ENCODE results near the gene PPP2R2C.

PPP2R2C gene

DNA sequence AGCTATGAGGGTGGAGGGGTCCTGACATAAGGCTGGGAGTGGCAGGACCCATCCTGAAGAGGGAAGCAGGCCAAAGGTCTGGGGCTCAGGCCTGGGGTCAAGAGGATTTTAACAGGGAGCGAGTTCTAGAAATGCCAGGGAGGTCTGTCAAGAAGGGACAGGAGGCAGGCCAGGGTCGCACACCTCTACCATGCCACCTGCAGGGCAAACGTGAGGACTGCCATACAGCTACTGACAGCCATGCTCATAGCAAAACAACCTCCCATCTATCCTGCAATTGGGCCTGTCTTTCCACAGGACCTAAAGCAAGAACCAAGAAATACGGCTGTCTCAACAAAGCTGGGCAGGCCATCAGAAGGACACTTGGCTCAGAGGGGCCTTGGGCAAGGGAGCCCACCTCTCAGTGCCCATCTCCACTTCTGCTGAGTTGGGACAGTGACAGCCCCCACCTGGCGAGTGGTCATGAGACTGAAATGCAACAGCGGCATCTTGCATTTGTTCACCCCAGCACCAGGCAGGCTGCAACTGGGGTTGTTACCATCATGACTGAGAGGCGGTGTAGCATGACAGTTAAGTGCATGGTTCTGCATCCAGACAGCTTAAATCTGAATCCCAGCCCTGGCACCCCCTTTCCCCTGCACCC lies 110.0 kb downstream of the PPP2R2C start:
- no peak for ATAC-seq

DNA sequence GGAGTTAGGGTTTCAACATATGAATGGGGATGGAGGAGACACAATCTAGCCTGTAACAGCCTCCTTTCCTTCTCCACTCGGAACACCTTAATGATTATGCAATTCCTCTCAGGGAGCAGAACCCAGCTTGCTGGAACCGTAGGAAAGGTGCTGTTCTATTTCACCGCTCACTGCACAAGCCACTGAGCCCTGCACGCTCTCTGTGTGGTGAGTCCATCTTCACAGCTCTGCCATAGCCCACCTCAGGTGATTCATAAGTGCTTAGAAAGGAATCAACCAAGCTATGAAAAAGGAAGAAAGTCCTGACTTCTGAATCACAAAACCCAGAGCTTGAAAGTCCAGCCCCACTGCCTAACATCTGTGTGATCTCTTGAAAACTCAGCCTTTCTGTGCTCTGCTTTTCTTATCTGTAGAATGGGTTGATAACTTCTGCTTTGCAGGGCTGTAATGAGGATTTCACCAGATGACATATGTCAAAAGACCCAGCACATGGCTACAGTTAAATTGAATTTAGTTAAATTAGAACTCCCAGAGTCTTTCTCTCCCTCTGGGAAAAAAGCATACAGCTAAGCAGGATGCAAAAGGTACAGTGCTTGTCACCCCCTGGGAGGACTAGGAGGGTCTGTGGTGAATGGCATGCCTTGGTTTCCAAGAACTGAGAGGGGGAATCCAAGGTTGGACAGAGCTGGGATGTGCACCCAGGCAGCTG lies 111.2 kb downstream of the PPP2R2C start:
- DNase-seq (no peak), ATAC-seq (no peak)

More for the DNA sequence above, 110.0 kb downstream of the PPP2R2C start:
- DNase-seq: no peak

DNA sequence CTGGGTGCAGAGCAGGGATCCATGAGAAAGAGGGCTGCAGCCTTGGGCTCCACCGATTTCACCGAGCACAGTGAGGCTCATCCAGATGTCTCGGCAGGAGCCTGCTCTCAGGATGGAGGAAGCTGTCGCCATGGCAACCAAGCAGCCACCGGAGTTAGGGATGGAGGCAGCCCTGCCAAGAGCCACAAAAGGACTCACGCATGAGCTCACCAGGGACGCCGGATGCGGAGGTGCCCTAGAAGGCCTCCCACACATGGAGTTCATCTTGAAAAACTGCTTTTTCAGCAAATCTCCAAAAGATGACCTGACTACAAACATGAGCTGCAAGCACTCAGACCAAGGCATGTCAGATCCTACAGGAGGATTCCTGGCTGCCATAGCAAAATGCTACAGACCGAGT lies 112.0 kb downstream of the PPP2R2C start:
- ATAC-seq (no peak), DNase-seq (no peak)

DNA sequence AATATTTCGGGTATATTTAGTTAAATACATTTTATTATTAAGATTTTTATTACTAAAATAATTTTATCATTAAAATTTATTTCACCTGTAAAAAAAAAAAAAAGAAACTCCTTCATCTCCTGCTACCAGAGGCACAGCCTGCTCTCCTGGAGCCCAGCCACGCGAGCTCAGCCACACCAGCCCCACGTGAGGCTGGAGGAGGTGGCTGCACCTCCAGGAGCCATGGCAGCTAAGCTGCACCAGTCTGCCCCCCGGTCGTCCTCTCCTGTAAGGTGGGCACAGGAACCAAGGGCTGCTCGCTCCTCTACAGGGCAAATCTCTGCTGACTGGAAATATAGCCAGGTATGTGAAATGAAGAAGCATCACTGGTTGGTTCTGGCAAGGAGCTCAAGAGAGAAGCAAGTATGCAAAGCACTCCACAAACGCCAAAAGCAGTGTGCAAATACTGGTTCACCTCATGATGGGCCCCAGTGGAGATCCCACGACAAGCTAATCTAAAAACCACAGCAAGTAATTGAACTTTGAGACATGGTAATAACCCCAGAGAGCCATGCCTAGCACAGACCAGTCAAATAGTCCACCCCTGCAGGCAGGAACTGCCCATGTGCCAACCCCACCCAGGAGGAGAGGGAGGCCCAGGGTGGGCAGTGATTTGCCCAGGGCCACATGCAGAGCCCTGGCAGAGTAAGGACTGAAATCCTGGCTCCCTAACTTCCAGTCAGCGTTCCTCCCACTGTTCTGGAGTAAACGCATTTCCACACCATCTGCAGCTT lies 112.7 kb downstream of the PPP2R2C start:
- ATAC-seq (no peak), DNase-seq (no peak)

DNA sequence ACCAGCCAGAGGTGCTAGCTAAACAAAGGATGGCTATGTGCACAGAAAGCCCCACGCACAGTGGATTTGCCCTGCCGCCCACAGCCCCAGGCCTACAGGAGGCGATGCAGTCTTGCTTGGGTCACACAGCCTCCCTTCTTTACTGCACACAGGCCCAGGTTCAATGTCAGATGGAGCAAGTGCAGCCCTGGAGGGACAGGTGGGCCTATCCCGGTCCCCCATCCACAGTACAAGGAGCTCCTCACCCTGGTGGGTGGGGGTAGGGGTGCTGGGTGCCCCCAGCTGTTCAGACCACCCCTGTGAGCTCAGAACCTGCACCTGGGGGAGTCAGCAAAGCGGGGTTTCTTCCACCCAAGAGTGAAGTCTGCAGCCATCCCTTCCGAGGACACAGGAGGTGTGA lies 114.9 kb downstream of the PPP2R2C start:
- no peak for DNase-seq
- ATAC-seq: no peak

DNA sequence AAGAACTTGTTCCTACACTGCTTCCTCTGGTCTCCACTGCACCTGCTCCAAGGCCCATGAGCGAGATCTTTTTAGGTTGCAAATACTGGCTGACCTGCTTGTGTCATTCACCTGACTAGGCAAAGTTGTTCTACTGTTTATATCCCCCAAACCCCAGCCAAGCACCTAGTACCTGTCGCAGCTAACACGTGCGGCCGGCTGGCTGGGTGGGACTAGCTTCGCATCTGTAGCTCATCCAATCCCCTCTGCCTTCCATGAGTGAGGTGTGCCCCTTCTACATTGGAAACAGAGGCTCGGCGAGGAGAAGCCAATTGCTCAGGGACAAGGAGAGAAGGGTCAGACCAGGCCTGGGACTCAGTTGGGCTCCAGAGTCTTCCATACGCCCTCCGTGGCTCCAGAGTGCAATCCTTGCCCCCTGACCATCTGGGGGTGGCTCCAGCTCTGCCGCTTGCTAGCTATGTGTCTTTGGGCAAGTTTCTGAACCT lies 116.3 kb downstream of the PPP2R2C start:
- DNase-seq (no peak), ATAC-seq (no peak)

DNA sequence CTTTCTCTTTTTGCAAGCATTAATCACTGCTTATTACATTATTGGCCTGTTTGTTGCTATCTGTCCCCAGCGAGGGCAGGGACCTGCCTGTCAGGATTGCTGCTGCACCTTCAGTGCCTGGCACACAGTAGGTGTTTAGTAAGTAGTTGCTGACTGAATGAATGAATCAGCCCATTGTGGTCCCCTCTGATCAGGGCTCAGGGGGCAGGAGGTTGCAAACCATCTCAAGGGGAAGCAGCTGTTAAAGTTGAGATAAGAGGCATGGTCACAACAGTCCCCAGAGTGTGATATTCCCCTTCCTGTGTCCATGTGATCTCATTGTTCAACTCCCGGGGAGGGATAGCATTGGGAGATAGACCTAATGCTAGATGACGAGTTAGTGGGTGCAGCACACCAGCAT lies 117.4 kb downstream of the PPP2R2C start:
- DNase-seq (no peak), ATAC-seq (no peak)

DNA sequence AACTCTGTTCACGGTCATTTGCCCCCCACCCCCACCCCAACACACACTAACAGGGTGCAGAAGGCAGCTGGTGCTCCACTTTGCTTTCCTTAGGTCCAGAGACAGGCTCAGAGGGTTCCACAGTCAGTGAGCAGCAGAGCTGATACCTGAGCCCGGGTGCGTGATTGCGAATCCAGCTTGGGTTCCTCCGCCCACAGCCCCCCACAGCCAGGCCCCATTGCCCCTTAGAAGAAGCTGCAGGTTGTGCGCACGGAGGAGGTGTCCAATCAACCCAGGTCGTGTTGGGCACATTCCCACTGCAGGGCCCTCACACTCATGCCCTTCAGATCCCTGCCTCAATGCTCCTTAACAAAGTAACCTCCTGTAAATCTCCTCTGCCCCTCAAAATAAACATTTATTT lies 117.8 kb downstream of the PPP2R2C start:
- ATAC-seq (no peak), DNase-seq (no peak)

DNA sequence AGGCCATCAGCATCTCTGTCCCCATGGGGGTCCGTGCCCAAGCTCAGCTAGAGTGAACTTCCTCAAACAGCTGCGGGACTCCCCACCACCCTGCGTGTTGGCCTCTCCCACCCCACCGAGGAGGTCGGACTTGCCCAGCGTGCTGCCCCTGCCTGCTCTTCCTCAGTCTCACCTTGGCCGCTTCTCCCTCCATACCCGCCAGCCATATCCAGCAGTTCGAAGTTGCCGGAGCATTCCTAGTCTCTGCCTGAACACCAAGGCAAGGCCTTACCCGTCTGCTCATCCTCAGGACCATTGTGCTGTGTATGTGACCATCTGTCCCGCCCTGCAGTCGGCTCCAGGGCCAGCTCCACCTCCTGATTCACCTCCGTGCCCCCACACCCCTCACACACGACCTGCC lies 118.3 kb downstream of the PPP2R2C start:
- DNase-seq: no peak
- ATAC-seq: no peak

DNA sequence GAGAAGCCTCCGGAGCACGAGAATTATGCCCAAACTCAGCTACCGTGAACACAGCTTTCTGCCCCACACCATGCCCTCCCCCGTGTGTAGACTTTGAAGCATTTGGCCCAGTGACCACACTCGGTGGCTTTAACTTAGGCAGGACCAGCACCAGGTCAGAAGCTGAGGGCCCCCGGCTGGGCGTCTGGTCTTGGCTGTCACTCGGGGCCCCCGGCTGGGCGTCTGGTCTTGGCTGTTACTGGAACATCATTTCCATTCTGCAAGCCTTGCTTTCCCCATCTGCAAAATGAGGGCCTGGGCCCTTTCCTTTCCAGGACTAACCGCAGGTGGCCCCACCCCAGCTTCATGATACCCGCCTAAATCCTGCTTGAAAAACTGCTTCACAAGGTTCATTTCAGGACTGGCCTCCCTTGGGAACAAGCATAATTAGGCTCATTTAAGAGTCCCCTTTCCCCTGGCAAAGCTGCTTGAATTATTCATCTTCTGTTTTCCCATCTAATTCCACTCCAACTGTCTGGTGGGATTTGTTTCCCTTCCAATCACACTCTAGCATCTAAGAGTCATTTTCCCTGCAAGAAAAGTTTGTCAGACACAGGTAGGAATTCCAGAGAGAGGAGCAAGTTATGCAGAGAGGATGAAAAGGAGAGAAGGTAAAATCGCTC lies 120.3 kb downstream of the PPP2R2C start:
- ATAC-seq (no peak), DNase-seq (no peak)

DNA sequence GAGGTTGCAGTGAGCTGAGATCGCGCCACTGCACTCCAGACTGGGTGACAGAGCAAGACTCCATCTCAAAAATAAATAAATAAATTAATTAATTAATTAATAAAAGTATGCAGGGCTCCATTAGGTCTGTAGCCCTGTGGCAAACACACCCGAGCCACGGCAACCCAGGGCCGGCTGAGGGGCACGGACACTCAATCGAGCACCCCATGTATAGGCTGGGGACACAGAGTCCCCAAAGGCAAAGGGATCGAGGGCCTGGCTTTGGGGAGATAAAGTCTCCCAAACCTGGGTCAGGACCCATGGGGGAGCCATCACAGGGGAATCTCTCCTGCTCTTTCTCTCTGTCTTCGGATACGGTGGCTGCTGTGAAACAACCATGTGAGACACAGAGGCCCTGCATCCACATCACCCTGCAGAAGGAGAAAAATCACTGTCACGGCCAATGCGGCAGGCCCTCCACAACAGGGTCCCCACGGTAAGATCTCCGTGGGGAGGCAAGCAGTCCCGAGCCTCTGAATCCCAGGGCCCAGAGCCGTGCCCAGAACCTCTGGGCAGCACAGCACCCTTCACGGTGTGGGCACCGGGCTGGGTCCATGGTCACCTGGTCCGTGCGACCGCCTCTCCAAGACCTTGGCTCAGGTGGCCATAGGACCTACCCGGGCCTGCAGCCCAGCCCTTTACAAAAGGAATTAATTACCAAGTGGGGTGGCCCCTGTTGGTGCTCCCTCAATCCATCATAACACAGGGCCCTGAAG lies 121.0 kb downstream of the PPP2R2C start:
- no peak for DNase-seq

DNA sequence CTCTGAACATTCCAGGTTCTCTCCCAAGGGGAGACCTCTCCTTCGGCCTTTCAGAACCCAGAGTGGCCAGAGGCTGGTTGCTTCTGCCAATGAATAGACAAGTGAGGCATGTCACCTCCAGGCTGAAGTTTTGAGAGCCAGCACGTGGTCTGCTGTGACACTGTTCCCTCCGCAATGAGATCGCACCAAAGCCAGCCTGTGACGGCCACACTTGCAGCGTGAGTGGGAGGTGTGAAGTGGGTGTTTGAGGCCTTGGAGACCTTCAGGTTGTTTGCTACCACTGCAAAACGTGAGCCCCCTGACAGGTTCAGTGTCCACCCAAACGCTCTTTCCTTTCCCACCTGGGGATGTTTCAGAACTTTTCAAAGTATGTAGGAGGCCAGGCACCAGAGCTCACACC lies 121.8 kb downstream of the PPP2R2C start:
- ATAC-seq (no peak), DNase-seq (no peak)

More for the DNA sequence above, 121.0 kb downstream of the PPP2R2C start:
- ATAC-seq: no peak

DNA sequence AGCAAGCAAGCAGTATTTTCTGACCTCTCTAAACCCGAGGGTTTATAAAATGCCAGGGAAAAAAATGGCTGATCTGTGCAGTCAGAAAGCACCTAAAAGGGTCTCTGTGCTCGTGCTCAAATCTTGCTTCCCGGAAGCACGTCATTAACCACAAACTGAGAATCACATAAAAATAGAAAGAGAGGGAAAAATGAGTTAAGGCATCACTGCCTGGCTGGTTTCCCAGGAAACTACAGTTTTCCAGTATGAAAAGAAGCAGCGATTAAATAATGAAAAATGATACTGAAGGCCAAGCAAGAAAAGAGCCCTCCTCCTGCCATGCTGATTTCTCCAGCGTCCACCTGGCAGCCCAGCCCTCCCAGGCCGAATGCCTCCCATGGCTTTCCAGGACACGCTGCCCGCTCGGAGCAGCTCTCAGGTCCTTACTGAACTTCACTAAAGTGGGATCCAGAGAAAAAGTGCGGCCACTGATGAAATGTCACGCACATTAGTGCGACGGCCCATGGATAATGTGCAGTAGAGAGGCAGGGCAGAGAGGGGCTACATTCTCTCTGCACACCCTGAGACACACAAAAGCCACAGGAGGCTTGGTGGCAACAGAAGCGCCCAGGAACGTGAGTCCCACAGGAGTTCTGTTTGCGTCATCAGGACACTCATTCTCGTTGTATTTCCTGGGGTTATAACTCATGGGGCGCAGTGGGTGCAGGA lies 122.4 kb downstream of the PPP2R2C start:
- no peak for DNase-seq
- no peak for ATAC-seq

DNA sequence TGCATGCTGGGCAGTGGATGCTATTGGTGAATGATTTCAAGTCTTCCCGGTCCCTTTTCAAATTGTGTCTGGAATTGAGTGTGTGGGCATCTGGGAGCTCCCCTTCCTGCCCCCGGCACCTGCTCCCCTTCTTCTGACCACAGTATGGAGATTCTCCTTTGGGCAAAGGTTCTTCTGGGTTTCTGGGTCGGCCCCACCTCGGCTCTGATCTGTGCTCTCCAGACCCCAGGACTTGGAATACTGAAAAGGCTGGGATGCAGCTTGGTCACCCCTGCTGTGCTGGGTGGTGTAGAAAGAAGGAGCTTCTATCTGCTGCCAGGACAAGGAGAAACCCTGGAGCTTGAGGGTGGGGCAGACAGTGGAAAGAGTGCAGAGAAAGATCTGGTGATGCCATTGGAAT lies 124.0 kb downstream of the PPP2R2C start:
- DNase-seq: no peak
- no peak for ATAC-seq

DNA sequence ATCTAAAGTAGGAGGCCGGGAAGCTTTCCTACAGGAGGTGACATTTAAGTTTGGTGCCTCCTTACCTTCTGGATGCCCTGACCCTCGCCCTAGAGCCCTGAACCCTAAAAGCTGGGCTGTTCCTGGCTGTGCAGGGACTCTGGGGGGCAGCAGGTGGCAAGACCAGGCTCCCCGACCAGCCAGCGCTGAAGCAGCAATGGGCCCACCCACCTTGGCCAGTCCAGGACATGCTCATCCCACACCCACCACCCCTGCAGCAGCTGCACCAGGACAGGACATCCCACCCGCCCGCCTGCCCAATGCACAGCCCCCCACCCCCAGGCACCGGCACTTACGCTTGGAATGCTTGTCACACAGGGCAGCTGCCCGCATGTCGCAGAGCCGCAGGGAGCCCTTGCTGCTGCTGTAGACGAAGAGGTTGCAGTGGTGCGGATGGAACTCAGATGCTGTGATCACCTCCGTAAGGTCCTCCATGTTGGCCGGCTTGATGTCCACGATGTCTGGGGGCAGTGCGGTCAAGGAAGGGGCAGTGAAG lies 124.8 kb downstream of the PPP2R2C start:
- ATAC-seq (no peak), DNase-seq (no peak)

DNA sequence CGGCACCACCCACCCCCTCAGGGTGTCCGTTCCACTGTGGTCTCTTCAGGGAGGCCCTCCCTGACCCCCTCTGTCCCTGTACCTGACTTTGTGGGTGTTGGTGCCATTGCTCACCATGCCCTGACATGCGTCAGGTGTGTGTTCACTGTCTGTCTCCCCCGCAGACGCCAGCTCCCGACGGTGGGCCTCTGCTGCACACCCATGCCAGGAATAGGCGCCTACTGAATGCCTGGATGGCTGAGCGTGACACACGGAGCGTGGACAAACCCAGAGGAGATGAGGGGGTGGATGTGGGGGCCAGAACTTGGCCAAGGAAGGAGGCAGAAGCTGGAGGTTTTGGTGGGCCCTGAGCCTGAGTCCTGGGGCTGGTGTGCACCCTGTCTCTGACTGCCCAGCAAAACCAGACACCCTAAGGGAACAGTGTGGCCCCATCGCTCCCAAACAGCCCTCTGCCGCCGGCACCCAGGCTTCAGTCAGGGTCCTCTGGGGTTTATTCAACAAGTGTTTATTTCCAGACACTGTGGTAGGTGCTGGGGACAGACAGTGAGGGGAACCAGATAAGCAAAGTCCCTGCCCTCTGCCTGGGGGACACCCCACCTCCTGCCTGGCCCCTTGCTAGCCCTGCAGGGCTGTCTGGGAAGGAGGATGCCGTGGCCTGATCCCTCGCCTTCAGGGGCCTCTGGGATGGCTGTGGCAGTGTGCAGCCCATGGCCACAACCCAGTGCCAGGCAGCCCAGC lies 125.9 kb downstream of the PPP2R2C start:
- DNase-seq (no peak), ATAC-seq (no peak)

DNA sequence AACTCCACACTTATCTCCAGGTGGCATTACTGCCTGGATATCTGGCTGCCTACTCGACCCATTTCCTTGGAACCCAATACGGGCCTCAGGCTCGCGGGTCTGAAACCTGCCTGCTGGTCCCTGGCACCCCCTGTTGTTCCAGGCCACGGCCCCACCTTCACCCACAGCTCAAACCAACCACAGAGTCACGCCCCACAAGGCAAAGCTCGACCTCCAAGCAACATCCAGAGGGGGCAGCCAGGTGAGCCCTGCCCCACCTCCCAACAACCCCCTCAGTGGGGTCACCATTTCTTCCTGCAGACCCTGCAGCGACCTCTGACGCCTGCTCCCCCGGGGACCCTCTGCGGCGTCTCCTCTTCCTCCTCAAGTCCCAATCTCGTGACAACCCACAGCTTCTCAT lies 126.5 kb downstream of the PPP2R2C start:
- no peak for ATAC-seq
- DNase-seq: no peak

DNA sequence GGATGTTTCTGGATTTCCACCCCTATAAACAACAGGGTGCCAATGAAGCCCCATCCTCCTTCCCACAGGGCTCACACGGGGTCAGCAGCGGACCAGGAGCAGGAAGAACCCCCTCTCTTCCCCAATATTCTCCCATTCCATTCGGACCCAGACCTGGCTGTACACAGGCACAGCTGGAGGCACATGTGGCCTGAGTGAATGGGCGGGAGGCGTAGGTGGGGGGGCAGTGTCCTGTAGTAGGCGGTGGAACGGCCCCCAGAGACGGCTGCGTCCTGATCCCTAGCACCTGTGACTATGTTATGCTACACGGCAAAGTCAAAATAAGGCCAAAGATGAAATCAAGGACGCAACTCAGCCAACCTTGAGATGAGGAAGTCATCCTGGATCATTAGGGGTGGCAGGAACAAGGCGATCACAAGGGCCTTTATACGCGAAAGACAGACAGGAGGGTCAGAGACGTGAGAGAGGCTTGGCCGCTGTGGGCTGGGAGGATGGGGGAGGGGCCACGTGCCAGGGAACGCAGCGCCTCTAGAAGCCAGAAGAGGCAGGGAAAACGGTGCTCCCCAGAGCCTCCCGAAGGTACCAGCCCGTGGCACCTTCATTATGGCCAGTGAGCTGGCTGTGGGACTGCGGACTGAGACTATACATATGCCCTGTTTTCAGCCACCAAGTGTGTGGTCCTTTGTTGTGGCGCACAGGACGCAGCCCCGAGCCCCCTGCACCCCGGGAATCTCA lies 127.2 kb downstream of the PPP2R2C start:
- DNase-seq (no peak), ATAC-seq (no peak)

DNA sequence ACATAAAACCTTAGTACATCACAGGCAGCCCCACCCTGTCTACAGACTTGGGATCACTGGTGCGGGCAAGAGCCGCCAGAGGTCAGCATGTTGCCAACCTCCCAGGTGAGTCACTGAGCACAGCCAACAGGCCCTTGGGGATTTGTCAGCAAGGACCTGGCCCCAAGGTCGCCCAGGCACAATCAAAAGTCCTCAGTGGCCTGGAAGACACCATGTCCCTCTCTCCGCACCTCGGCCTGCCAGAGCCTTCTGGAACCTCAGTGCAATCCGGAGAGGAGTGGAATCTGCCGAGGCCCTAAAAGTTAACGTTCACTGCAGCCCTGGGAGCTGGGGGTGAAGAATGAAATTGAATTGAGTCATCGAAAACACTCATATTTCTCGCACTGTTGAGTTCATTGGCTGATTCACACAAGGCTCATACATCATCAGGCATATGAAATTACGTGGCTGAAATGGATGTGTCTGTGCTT lies 128.4 kb downstream of the PPP2R2C start:
- DNase-seq (no peak), ATAC-seq (no peak)

Data from stimulated activated naive CD8-positive, alpha-beta T cell treated with anti-CD3 and anti-CD28 coated beads, Interleukin-15, Interleukin-2, amounts not matched to agents 100 U/mL and 50 U/mL, for 24 hours (primary cell).